H1 (cell line): Measurements from ENCODE around the gene TRIM29. TPM values are rescaled to one million over a fixed set of nuclear protein-coding genes. Genes with fewer than 3 reads are reported as not detected.
A peak's percentile ranks its signal among the peaks of the same experiment; 100 is the strongest.

Experiments used
- CTCF ChIA-PET: fragments of 300-600 bp; sonication (Branson Sonifier 250); formaldehyde crosslinking; loops from one replicate; lab custom pipeline; 2021; ENCODE audit not compliant: partially characterized antibody; lab: Charles Lee
- POLR2A ChIA-PET: fragments of 300-600 bp; sonication (Branson Sonifier 250); formaldehyde crosslinking; loops from one replicate; lab custom pipeline; 2021; ENCODE audit warnings: inconsistent platforms; ENCODE audit not compliant: partially characterized antibody; lab: Charles Lee
- DNase-seq, 2 experiments: peaks; one replicate each; pipeline versions ENCODE4 v3.0.0 to v3.0.0-alpha.2; 2010 to 2022; ENCODE audit warnings: low spot score in 2 of 2, low read depth in 1 of 2, mixed read lengths in 1 of 2
- FAIRE-seq: peaks from 2 replicates; lab custom pipeline; 2011; peaks lifted over from hg19 to GRCh38; lab: Jason Lieb, UNC
- H2AFZ ChIP-seq: 2 replicates; pipeline ENCODE4 v1.8.1; 2012; ENCODE audit warnings: low read length, inconsistent platforms
- H2AK5ac ChIP-seq: 2 replicates; pipeline ENCODE4 v1.6.1; 2013; ENCODE audit warnings: low read depth, low read length
- H2BK120ac ChIP-seq: replicated peaks from 2 replicates; pipeline ENCODE3; 2013; ENCODE audit warnings: low read depth, low read length, inconsistent platforms
- H2BK12ac ChIP-seq: 2 replicates; pipeline ENCODE4 v1.6.1; 2013; ENCODE audit warnings: low read depth, low read length
- H2BK15ac ChIP-seq: 2 replicates; pipeline ENCODE4 v1.6.1; 2013; ENCODE audit warnings: low read length
- H2BK20ac ChIP-seq: 2 replicates; pipeline ENCODE4 v1.6.1; 2013; ENCODE audit warnings: low read length
- H2BK5ac ChIP-seq: 2 replicates; pipeline ENCODE4 v1.6.1; 2013; ENCODE audit warnings: low read depth, low read length
- H3K14ac ChIP-seq: 2 replicates; pipeline ENCODE4 v1.6.1; 2013; ENCODE audit warnings: inconsistent platforms; ENCODE audit not compliant: insufficient read length
- H3K18ac ChIP-seq: 2 replicates; pipeline ENCODE4 v1.6.1; 2013; ENCODE audit warnings: low read length; ENCODE audit errors: extremely low read depth
- H3K23ac ChIP-seq: 2 replicates; pipeline ENCODE4 v1.6.1; 2013; ENCODE audit warnings: inconsistent platforms; ENCODE audit not compliant: insufficient read length
- H3K23me2 ChIP-seq: 2 replicates; pipeline ENCODE4 v1.6.1; 2013; ENCODE audit warnings: low read depth, low read length
- H3K27ac ChIP-seq: 2 replicates; pipeline ENCODE4 v1.6.1; 2011; ENCODE audit warnings: low read depth, low read length, inconsistent platforms
- H3K27me3 ChIP-seq, 4 experiments: replicated peaks in 1 of 4; 1 replicate in 1 of 4; 2 replicates in 3 of 4; pipeline versions ENCODE4 v1.6.1 to v1.8.1; 2011 to 2013; ENCODE audit warnings: low read length in 3 of 4, mild to moderate bottlenecking in 3 of 4, inconsistent platforms in 2 of 4, mixed read lengths in 2 of 4, moderate library complexity in 1 of 4; ENCODE audit not compliant: control insufficient read depth in 3 of 4, insufficient read depth in 3 of 4; ENCODE audit errors: extremely low read depth in 1 of 4
- H3K36me3 ChIP-seq, 4 experiments: 2 replicates each; pipeline versions ENCODE4 v1.6.1 to v1.8.1; 2011 to 2013; ENCODE audit warnings: mild to moderate bottlenecking in 4 of 4, low read length in 3 of 4, moderate library complexity in 2 of 4, control low read depth in 1 of 4, inconsistent platforms in 1 of 4; ENCODE audit not compliant: insufficient read depth in 4 of 4, control insufficient read depth in 2 of 4
- H3K4ac ChIP-seq: replicated peaks from 2 replicates; pipeline ENCODE3; 2013; ENCODE audit warnings: low read length, low read depth, mixed read lengths, inconsistent platforms; ENCODE audit not compliant: insufficient read length
- H3K4me1 ChIP-seq, 4 experiments: replicated peaks in 1 of 4; 1 replicate in 1 of 4; 2 replicates in 3 of 4; pipeline versions ENCODE4 v1.6.1 to v1.8.1; 2011 to 2013; ENCODE audit warnings: low read length in 3 of 4, inconsistent platforms in 2 of 4, mixed read lengths in 1 of 4; ENCODE audit not compliant: insufficient read depth in 4 of 4, control insufficient read depth in 3 of 4
- H3K4me2 ChIP-seq, 2 experiments: 2 replicates each; pipeline versions ENCODE4 v1.6.1 to v1.8.1; 2011 to 2013; ENCODE audit warnings: low read depth in 2 of 2, low read length in 2 of 2, control low read depth in 1 of 2, inconsistent platforms in 1 of 2, mild to moderate bottlenecking in 1 of 2; ENCODE audit not compliant: insufficient read depth in 1 of 2
- H3K4me3 ChIP-seq, 4 experiments: fragments of 200-600, 300-600 bp in 1 of 4; sonication (generic), shearing (Covaris generic), sonication (Bioruptor Twin) in 1 of 4; 2 replicates each; pipeline versions ENCODE4 v1.5.1 to v1.8.1; 2011 to 2016; ENCODE audit warnings: low read length in 4 of 4, low read depth in 3 of 4, control low read depth in 2 of 4, inconsistent platforms in 2 of 4, mild to moderate bottlenecking in 2 of 4, mixed read lengths in 1 of 4, moderate library complexity in 1 of 4; ENCODE audit not compliant: insufficient read depth in 2 of 4; ENCODE audit errors: extremely low read depth in 1 of 4
- H3K56ac ChIP-seq: replicated peaks from 2 replicates; pipeline ENCODE3; 2013; ENCODE audit warnings: low read depth, mild to moderate bottlenecking, mixed read lengths, low read length, inconsistent platforms; ENCODE audit not compliant: insufficient read length
- H3K79me1 ChIP-seq: 2 replicates; pipeline ENCODE4 v1.6.1; 2013; ENCODE audit warnings: low read depth, low read length, control low read depth
- H3K79me2 ChIP-seq, 2 experiments: 2 replicates each; pipeline versions ENCODE4 v1.6.1 to v1.8.1; 2012 to 2013; ENCODE audit warnings: low read length in 2 of 2, mild to moderate bottlenecking in 2 of 2, inconsistent platforms in 1 of 2; ENCODE audit not compliant: insufficient read depth in 2 of 2, control insufficient read depth in 1 of 2
- H3K9ac ChIP-seq, 4 experiments: replicated peaks in 1 of 4; 1 replicate in 1 of 4; 2 replicates in 3 of 4; pipeline versions ENCODE4 v1.6.1 to v1.8.1; 2011 to 2013; ENCODE audit warnings: low read depth in 3 of 4, low read length in 3 of 4, control low read depth in 2 of 4, mild to moderate bottlenecking in 2 of 4, moderate library complexity in 2 of 4, inconsistent platforms in 1 of 4; ENCODE audit errors: extremely low read depth in 1 of 4
- H3K9me3 ChIP-seq, 2 experiments: 2 replicates each; pipeline versions ENCODE4 v1.6.1 to v1.8.1; 2012 to 2013; ENCODE audit warnings: mild to moderate bottlenecking in 2 of 2, moderate library complexity in 2 of 2, control low read depth in 1 of 2, inconsistent platforms in 1 of 2, low read depth in 1 of 2, low read length in 1 of 2, mixed read lengths in 1 of 2; ENCODE audit not compliant: insufficient read depth in 2 of 2
- H4K20me1 ChIP-seq, 2 experiments: replicated peaks in 1 of 2; 2 replicates each; pipeline versions ENCODE3 to v1.8.1; 2011 to 2013; ENCODE audit warnings: inconsistent platforms in 2 of 2, low read length in 2 of 2, mild to moderate bottlenecking in 1 of 2; ENCODE audit not compliant: insufficient read depth in 2 of 2, control insufficient read depth in 1 of 2
- H4K5ac ChIP-seq: 2 replicates; pipeline ENCODE4 v1.6.1; 2013; ENCODE audit warnings: low read length, low read depth, mixed read lengths, inconsistent platforms; ENCODE audit not compliant: insufficient read length
- H4K8ac ChIP-seq: 2 replicates; pipeline ENCODE4 v1.8.0; 2013; ENCODE audit warnings: mild to moderate bottlenecking, moderate library complexity, low read length, inconsistent platforms; ENCODE audit not compliant: insufficient read depth; ENCODE audit errors: extremely low read depth
- H4K91ac ChIP-seq: replicated peaks from 2 replicates; pipeline ENCODE3; 2013; ENCODE audit warnings: low read length, mixed read lengths, inconsistent platforms; ENCODE audit not compliant: insufficient read length
- BRCA1 ChIP-seq: IDR thresholded peaks from 2 replicates; pipeline ENCODE4 v1.6.1; 2012; ENCODE audit warnings: low read depth, low read length, improper control_type of control experiment
- CBX8 ChIP-seq: fragments of 300-800, 300-1000 bp; sonication (generic); IDR thresholded peaks from 2 replicates; pipeline ENCODE4 v1.7.1; 2016; ENCODE audit warnings: low read depth, low read length, borderline replicate concordance
- CREB1 ChIP-seq: IDR thresholded peaks from 2 replicates; pipeline ENCODE4 v1.6.1; 2012; ENCODE audit warnings: inconsistent platforms
- EGR1 ChIP-seq: IDR thresholded peaks from 2 replicates; pipeline ENCODE4 v1.6.1; 2011; ENCODE audit warnings: low read depth, low read length, borderline replicate concordance
- EZH2 ChIP-seq: fragments of 200-600 bp; sonication (generic); IDR thresholded peaks from 2 replicates; pipeline ENCODE4 v1.7.1; 2012; ENCODE audit warnings: low read depth, mild to moderate bottlenecking, moderate library complexity, low read length, inconsistent platforms; ENCODE audit not compliant: severe bottlenecking
- KDM4A ChIP-seq: IDR thresholded peaks from one replicate; pipeline ENCODE4 v1.7.1; 2012; ENCODE audit warnings: low read depth, mild to moderate bottlenecking, moderate library complexity, low read length, inconsistent platforms; ENCODE audit not compliant: severe bottlenecking
- KDM5A ChIP-seq: fragments of 200-600 bp; IDR thresholded peaks from 2 replicates; pipeline ENCODE4 v1.7.1; 2012; ENCODE audit warnings: mild to moderate bottlenecking, low read length, inconsistent platforms, mixed read lengths
- RAD21 ChIP-seq, 2 experiments: IDR thresholded peaks in 1 of 2; conservative IDR thresholded peaks in 1 of 2; 2 replicates each; pipeline ENCODE4 v1.6.1; 2011; ENCODE audit warnings: low read depth in 2 of 2, low read length in 2 of 2, improper control_type of control experiment in 1 of 2, inconsistent platforms in 1 of 2, mild to moderate bottlenecking in 1 of 2, moderate library complexity in 1 of 2
- SIX5 ChIP-seq: IDR thresholded peaks from 2 replicates; pipeline ENCODE4 v1.6.1; 2011; ENCODE audit warnings: mild to moderate bottlenecking, low read depth, low read length
- SP4 ChIP-seq: IDR thresholded peaks from 2 replicates; pipeline ENCODE4 v1.6.1; 2012; ENCODE audit warnings: low read length, inconsistent platforms
- ZNF274 ChIP-seq: IDR thresholded peaks from 2 replicates; pipeline ENCODE4 v1.7.0; 2012; ENCODE audit warnings: low read length, borderline replicate concordance; ENCODE audit errors: extremely low read depth
- WGBS, 2 experiments: shearing (Covaris generic) in 1 of 2; methylation state at CpG; one replicate each; pipeline versions ENCODE4 v1.1.6 to v1.1.7; 2013 to 2015; ENCODE audit warnings: low lambda C conversion rate in 2 of 2, mixed read lengths in 2 of 2, inconsistent platforms in 1 of 2, low coverage in 1 of 2, missing lambda C conversion rate in 1 of 2; ENCODE audit not compliant: insufficient replicate concordance in 2 of 2, insufficient coverage in 1 of 2, insufficient read length in 1 of 2; ENCODE audit errors: extremely low coverage in 1 of 2, missing lambda C conversion rate in 1 of 2; 5-methylcytosine and 5-hydroxymethylcytosine counted together
- polyA plus RNA-seq, 7 experiments: library from polyadenylated mRNA; depleted of rRNA in 3 of 7; stranded (reverse) in 5 of 7; unstranded in 2 of 7; fragments of >200 nt in 5 of 7; fragments of 200-250 nt in 2 of 7; gene quantifications; 1 replicate in 5 of 7; 2 replicates in 1 of 7; 4 replicates in 1 of 7; pipeline versions ENCODE4 v1.2.1 to v1.2.3, GENCODE V29; 2011 to 2013; ENCODE audit warnings: missing spikeins in 2 of 7, mixed read lengths in 2 of 7
- total RNA-seq: library from RNA; stranded (reverse); fragmentation: NEBNext Ultra II Directional; extraction: Animal tissue kit (Norgen Biotek cat#: 25700); gene quantifications from 2 replicates; pipeline ENCODE4 v1.2.1, GENCODE V29; 2021
- TF ChIP-seq, protein P1 (sequence below): IDR thresholded peaks from 2 replicates; pipeline ENCODE4 v1.6.1; 2011; ENCODE audit warnings: low read depth, mild to moderate bottlenecking, low read length; ENCODE audit not compliant: insufficient read depth

Gene TRIM29
- total and polyA plus RNA-seq, 2 of the 8 experiments (the other 6 are each of a cell fraction or from before 2014, with no cell fraction given), result 0.17 to 0.43 TPM

- H3K23me2 ChIP-seq, result no peaks in the 10 kb centered on the region
- DNase-seq (peak in 1 of 2 experiments; percentile 34), FAIRE-seq (no peak)
- CTCF ChIA-PET, result interaction anchor here (0.9 to 5.0 kb wide), 9 partner anchors 8 to 712 kb away, joined by 3 to 38 read pairs (median 3); no protein-coding TSS in a partner anchor
- H2BK120ac ChIP-seq, result no peak overlapping the region
- no peak overlapping the region for H3K14ac ChIP-seq
- H3K9me3 ChIP-seq, result no peaks in the 10 kb centered on the region
- no peak overlapping the region for H3K4me3 ChIP-seq
- H2AK5ac ChIP-seq, result no peak overlapping the region
- no peaks in the 10 kb centered on the region for H3K79me2 ChIP-seq
- H2BK12ac ChIP-seq, result no peak overlapping the region
- H4K20me1 ChIP-seq, result no peaks in the 10 kb centered on the region
- no peak overlapping the region for H4K8ac ChIP-seq
- H3K79me1 ChIP-seq, result no peaks in the 10 kb centered on the region
- no peak overlapping the region for H4K5ac ChIP-seq
- peak overlapping the region; percentile 9; the same call in 1 of the 2 replicates for H2BK20ac ChIP-seq
- POLR2A ChIA-PET, result interaction anchor here (0.6 to 1.5 kb wide), 3 partner anchors 9 to 27 kb away, joined by 3 to 4 read pairs (median 4); no protein-coding TSS in a partner anchor
- WGBS, 2 experiments, result 88% methylated on average over 11 of the region's 11 CpGs; no CpG with 5 or more reads in 1 of the 2 experiments
- H3K9ac ChIP-seq, result no peak overlapping the region
- no peak overlapping the region for H2BK5ac ChIP-seq
- H3K18ac ChIP-seq, result 0 out of 2 replicates have a peak overlapping the region, but pooled peaks have one; percentile 76
- H3K56ac ChIP-seq, result no peak overlapping the region
- no peak overlapping the region for H3K27ac ChIP-seq
- no peak overlapping the region for H3K23ac ChIP-seq
- no peak overlapping the region for H3K4me2 ChIP-seq
- H3K36me3 ChIP-seq, result no peaks in the 10 kb centered on the region
- H3K4me1 ChIP-seq, result peaks cover 0 to 12% (median 2%) of the 10 kb centered on the region in 4 experiments; a peak in 4 of 7 replicates
- no peak overlapping the region for H4K91ac ChIP-seq
- no peak overlapping the region for H2AFZ ChIP-seq
- no peak overlapping the region for H3K4ac ChIP-seq
- 0 out of 7 replicates have a peak, but pooled peaks cover 0 to 2% (median 0%) of the 10 kb centered on the region in 4 experiments for H3K27me3 ChIP-seq
- no peak overlapping the region for H2BK15ac ChIP-seq
- no peak for TF ChIP-seq RAD21 (IDR thresholded peaks at IDR 0.05 in 1 of 2, conservative IDR thresholded peaks at IDR 0.05 in 1 of 2; ENCODE audit: low read depth in 2 of 2, low read length in 2 of 2)
- TF ChIP-seq, protein P1, sequence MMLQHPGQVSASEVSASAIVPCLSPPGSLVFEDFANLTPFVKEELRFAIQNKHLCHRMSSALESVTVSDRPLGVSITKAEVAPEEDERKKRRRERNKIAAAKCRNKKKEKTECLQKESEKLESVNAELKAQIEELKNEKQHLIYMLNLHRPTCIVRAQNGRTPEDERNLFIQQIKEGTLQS, result no peak
- TF ChIP-seq EGR1, result no peak
- TF ChIP-seq KDM5A, result no peak
- TF ChIP-seq ZNF274, result no peak
- TF ChIP-seq KDM4A, result no peak
- TF ChIP-seq BRCA1, result no peak
- no peak for TF ChIP-seq SP4
- no peak for TF ChIP-seq CBX8
- no peak for TF ChIP-seq SIX5
- TF ChIP-seq CREB1, result no peak
- TF ChIP-seq EZH2, result no peak
Observed at GRCh38 chr11:120066738-120067437, 71.0 kb downstream of the TRIM29 start.
